Keratinocyte (primary cell): Measurements from ENCODE around the gene CACNG4.

Source experiments
- CTCF ChIP-seq, 3 experiments: IDR thresholded peaks in 1 of 3; conservative IDR thresholded peaks in 1 of 3; optimal IDR thresholded peaks in 1 of 3; 2 replicates in 2 of 3; 3 replicates in 1 of 3; pipeline versions ENCODE3 to v1.5.1; 2011; ENCODE audit warnings: low read length in 3 of 3, mild to moderate bottlenecking in 3 of 3, moderate library complexity in 2 of 3, control low read depth in 1 of 3, inconsistent platforms in 1 of 3; ENCODE audit not compliant: insufficient read depth in 2 of 3; ENCODE audit errors: extremely low read depth in 1 of 3
- EZH2 ChIP-seq: IDR thresholded peaks from one replicate; pipeline ENCODE4 v1.6.1; 2012; ENCODE audit warnings: inconsistent platforms, mild to moderate bottlenecking, low read length, moderate library complexity

DNA sequence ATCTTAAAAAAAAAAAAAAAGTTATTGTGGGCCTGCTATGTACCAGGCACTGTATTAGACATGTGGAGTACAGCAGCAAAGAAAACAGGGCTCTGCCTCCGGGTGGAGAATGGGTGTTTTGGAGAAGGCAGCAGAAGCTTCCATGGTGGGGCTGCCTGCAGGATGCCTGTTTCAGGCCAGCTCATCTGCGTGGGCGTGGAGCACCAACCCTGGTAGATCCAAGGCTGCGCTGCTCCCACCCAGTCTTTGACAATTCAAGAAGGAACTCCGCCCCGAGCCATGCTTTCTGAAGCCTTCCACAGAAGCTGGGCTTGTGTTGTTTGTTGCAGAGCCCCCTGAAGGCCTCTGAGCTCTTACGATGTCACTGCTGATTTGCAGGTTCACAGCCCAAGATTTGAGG, 56.7 kb downstream of the CACNG4 start:
- no peak for TF ChIP-seq CTCF (optimal IDR thresholded peaks at IDR 0.05 in 1 of 3, IDR thresholded peaks at IDR 0.05 in 1 of 3, conservative IDR thresholded peaks at IDR 0.05 in 1 of 3; ENCODE audit: extremely low read depth in 1 of 3, insufficient read depth in 2 of 3, low read length in 3 of 3)
- no peak for TF ChIP-seq EZH2
